GM21737 (cell line): Measurements from ENCODE around the gene EPC1.
A peak's percentile ranks its signal among the peaks of the same experiment; 100 is the strongest.

ENCODE experiments used
- ATAC-seq: cut with Tn5 transposase; IDR thresholded peaks from one replicate; pipeline ENCODE4 v1.9.1; 2021; ENCODE audit warnings: mild to moderate bottlenecking, moderate library complexity; ENCODE audit not compliant: unreplicated experiment

The EPC1 gene

DNA sequence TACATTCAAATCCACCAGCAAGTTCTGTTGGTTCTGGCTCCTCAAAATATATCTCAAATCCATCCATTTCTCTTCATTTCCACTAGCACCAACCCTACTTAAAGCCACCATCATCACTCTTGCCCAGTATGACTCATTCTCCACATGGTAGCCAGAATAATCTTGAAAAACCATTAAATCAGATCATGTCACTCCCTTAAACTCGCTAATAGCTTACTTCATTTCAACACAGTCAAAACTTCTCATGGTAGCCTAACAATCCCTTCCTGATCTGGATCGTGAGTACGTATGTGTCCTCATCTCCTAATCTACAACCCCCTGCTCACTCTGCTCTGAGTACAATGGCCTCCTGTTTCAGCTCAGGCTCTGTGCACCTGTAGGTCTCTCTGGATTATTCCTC, 8.7 kb downstream of the EPC1 start:
- no peak for ATAC-seq

DNA sequence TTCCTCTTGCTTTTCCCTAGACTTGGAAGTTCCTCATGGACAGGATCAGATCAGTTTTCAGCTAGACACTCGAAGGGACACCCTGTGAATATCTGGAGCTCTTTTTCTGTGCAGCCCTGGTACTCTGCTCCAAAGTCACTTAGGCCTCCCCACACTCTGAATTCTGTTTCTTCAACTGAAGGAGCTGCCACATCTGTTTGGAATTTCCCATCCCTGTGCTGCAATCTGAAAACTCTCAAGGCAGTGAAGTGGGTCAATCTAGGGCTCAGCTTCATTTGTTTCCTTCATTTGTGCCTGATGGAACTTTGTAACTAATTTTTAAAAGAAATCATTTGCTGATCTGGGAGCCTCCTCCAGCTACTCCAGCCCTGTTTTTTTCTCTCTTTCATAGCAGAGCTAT, 9.6 kb downstream of the EPC1 start:
- no peak for ATAC-seq

- ATAC-seq, result no peak
Measured at GRCh38 chr10:32333849-32334248, 13.1 kb downstream of the EPC1 start.

- ATAC-seq, result peak; percentile 87
Measured at GRCh38 chr10:32332299-32332750, 14.6 kb downstream of the EPC1 start.

DNA sequence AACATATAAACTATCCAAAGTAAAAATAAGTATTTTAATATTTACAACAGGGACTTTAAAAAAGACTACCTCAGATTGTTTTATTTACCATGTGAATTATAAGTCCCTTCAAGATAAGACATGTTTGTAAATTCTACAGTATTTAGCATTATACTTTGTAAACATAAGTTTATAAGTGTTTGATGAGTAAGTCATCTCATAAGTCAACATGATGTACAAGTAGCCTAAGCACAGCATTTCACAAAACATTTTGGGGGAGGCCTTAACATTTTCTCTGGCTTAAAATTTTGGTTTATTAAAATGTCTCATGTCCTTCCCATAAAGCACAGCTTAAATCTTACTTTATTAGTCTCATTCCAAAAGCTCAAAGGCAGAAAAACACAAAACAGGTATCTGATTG, 15.4 kb downstream of the EPC1 start:
- ATAC-seq, result no peak

DNA sequence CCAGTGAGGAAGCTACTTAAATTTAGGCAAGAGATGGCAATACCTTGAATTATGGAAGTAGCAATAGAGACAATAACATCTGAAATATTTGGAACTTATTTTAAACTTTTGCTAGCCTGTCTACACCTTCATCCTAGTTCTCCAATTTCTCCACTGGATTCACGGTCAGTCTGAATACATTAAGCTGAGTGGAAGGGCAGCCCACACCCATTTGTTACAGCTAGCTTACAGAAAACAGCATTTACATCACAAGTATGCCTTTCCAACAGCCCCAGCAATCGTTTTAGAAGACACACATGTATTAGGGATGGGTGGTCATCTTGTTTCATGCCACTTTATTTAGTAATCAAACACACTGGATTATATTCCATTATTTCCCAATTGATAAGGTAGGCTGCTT, 16.7 kb downstream of the EPC1 start:
- no peak for ATAC-seq

GRCh38 chr10:32329061-32329460, 17.9 kb downstream of the EPC1 start:
- no peak for ATAC-seq

DNA sequence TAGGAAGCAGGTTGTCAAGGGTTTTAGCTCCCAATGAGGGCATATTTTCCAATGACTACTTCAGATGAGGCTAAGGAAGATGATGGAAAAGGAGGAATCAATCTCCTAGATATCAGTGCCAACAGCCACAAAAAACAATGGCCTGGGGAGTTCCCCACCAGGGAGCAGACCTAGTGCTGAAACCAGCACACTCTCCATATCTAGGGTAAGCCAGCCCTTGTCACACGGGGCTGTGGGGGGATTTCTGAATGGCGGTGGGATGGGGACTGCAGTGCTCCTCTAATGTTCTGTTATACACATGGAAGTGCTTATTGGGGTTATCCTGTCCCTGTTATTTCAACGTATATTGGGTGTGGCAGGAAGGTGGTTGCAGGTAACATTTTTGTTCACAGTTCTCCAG, 18.5 kb downstream of the EPC1 start:
- ATAC-seq, result no peak

DNA sequence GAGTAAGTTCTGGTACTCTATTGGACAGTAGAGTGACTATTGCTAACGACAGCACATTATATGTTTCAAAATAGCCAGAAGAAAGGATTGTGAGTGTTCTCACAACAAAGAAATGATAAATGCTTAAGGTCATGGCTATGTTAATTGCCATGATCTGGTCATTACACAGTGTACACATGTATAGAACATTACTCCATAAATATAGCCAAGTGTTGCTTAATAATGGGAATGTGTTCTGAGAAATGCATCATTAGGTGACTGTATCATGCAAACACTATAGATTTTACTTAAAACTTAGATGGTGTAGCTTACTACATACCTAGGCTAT, 19.6 kb downstream of the EPC1 start:
- no peak for ATAC-seq

- ATAC-seq, result no peak
Measured at GRCh38 chr10:32326680-32327363, 20.1 kb downstream of the EPC1 start.

DNA sequence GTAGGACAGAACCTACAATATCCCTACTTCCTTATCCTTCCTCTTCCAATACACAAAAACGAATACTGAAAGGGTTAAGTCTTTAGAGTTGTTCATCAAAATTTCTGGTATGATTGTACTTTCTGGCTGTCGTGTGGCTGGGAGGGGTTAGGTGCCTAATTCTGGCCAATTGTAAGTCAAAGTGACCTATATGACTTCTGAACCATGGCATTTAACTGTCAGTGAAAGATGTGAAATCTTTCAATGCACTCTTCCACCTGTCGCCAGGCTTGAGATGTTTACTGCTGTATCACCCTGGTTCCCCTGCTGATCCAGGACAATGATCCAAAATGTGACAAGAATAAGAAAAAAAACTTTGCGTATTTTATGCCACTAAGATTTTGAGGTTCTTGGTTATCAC, 20.8 kb downstream of the EPC1 start:
- ATAC-seq, result peak; percentile 47

GRCh38 chr10:32323051-32323450, 23.9 kb downstream of the EPC1 start:
- ATAC-seq, result no peak

- ATAC-seq, result no peak
Measured at GRCh38 chr10:32321016-32321631, 25.8 kb downstream of the EPC1 start.

GRCh38 chr10:32318476-32318896, 28.5 kb downstream of the EPC1 start:
- ATAC-seq, result peak; percentile 40

DNA sequence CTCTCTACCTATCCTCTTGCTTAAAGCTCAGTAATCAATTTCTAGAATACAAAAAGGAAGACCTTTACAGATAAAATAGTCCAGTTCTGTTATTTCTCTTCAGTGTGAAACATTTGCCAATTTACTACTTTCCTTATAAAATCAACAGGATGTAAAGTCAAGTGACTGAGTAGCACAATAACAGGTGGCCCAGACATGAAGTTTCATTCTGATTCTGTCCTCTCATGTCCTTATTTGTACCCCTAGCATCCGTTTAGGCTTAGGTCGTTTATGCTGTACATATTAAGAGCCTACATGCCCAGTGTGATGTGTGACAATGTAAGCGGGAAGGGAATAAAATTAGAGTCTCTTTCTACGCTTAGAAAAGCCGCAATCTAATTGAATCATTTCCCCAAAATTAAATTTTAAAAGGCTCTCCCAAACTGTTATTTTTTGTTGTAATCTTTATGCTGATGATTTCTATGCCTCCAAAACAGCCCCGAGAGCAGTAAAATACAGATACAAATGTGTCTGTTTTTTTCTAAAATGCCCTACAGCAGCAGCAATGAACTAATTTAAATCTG, 29.1 kb downstream of the EPC1 start:
- ATAC-seq, result peak; percentile 95

DNA sequence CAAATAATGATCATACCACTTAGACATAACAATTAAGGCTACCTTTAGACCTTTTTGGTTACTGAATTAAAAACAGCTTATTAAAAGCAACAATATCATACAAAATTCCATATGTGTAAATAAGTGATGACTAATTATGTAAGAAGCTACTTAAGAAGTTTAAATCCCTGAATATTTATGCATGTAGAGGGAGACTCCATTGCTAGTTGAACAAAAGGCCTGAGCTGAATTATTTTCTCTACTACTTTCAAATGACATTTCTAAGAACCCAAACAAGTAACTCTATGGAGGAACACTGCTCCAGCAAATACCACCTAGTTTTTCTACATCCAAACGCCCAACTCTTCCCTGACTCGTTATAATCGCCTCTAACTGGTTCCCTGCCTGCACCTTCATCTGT, 31.5 kb downstream of the EPC1 start:
- ATAC-seq, result no peak

- no peak for ATAC-seq
Measured at GRCh38 chr10:32314588-32314987, 32.4 kb downstream of the EPC1 start.

DNA sequence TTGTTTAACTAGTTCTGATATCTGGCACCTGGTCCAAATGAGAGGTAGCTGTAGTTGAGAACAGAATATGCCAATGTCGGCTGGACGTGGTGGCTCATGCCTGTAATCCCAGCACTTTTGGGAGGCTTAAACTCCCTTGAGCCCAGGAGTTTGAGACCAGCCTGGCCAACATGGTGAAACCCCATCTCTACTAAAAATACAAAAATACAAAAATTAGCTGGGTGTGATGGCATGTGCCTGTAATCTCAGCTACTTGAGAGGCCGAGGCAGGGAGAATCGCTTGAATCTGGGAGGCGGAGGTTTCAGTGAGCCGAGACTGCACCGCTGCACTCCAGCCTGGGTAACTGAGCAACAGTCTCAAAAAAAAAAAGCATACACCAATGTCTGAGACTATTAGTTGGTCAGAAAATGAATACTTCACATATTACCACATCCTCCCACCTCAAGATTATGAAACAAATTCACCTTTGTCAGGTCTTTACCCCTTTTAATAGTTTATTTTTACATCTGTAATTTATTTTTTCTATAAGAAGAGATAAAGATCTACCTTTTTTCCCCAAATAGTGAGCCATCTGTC, 38.8 kb downstream of the EPC1 start:
- no peak for ATAC-seq

DNA sequence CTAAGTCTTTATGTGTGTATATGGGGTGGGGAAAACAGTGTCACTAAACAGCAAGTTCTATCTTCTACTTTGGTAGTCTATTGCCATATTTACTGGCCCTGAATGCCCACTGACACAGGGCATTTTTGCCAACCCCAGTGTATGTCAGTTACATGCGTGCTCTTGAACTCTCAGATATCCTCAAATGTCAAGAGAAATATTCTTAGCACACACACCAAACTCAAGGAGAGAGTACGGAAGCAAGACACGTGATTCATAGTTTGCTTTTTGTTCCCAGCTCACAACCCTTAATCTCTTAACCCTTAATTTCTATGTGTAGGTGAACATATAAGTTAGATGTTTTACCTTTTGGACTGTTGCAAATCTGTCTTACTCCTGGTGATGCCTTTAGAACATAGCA, 39.3 kb downstream of the EPC1 start:
- no peak for ATAC-seq

DNA sequence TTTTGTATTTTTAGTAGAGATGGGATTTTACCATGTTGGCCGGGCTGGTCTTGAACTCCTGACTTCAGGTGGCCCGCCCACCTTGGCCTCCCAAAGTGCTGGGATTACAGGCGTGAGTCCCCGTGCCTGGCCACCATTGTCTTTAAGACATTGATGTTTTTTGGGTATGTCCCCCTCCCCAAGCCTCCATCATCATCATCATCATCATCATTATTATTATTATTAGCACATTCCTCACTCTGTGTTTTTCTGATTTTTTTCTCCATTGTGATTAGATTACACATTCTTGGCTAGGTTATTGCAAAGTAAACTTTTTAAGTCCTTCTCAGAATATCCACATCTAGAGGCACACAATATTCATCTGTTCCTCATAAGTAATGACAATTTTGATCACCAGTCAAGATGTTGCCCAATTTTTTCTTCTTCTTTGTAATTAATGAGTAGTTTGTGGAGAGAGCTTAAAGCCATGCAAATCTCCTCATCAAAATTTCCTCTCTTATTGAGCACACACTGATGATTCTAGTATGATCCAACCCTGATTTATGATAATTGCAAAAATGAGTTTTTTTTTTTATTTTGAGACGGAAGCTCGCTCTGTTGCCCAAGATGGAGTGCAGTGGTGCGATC, 47.5 kb downstream of the EPC1 start:
- ATAC-seq, result no peak

DNA sequence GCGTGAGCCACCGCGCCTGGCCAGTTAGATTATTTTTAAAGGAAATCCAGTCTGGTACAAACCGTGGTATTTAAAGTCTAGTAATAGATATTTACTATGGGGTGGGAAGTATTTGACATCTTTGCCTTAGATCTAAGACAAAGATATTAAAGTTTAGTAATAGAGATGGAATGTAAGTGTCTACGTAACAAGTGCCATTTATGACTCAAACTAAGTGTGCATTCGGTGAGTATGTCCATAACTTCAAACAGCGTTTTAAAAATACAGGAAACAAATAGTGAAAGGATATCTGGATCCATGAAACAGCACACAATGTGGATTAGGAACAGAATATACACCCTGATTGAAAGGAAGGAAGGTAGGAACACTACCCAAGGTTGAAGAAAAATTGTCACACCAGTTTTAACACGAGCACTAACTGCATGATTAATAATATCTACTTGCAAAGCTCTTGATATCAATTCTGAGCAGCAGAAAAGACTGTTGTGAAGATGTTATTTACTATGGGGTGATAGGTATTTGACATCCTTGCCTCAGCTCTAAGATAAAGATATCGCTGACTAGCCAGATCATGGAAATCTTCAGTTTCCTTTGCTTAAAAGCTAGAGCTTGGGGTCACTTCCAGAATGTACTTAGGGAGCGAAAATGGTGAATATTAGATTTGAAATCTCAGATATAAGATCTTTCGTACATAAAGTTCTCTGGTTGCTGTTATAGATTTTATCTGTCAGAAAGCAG, 48.7 kb downstream of the EPC1 start:
- no peak for ATAC-seq
